Fibroblast of the conjunctiva (primary cell): ENCODE results near the gene OR13C8.

Experiments used
- DNase-seq: peaks from one replicate; pipeline ENCODE4 v3.0.0-alpha.2; 2010; ENCODE audit warnings: low read depth

Gene OR13C8

DNA sequence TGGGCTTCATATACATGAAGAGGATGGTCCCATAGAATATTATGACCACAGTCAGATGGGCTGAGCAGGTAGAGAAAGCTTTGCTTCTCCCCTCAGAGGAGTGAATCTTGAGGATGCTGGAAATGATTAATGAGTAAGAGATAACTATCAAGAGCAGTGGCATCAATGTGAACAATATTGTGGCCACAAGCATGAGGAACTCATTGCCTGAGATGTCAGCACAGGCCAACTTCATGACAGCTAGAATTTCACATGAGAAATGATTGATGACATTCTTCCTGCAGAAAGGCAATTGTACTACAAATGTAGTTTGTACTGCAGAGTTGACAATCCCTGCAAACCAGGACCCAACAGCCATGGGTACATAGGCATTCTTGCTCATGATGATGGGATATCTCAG is 48.5 kb downstream of the OR13C8 start:
- DNase-seq = no peak

DNA sequence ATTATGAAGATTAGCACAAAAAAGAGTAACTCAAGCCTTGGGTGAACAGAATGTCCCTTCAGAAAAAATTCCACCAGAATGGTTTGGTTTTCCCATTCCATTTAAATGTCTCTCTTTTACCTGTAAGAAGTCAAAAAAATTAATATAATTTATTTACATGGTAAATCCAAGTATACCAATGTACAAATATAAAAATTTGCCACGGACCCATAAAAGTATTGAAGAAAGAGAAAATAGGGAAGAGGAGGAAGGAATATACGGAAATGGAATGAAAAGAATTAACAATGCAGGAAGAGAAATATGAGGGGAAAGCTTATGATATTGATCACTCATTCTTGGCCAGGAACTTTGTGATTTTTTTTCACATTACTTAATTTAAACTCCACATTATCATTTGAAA is 49.1 kb downstream of the OR13C8 start, which contains the start of gene OR13C9:
Gene OR13C9, minus strand, starts transcription at position 101 of the 400 bp plus-strand sequence. Its CDS starts 0 bp downstream, at position 101.
- no peak for DNase-seq
